Measurements from ENCODE around the gene RAPH1.

GRCh38 chr2:203354966-203355365 lies 180.1 kb downstream of the RAPH1 start:
- TF ChIP-seq CTCF (IDR thresholded peaks at IDR 0.05 in 2 of 3, conservative IDR thresholded peaks at IDR 0.05 in 1 of 3; ENCODE audit: insufficient read depth in 2 of 3, low read depth in 1 of 3, low read length in 3 of 3), result no peak
- no peak for TF ChIP-seq FOSL1 (tag; conservative IDR thresholded peaks at IDR 0.05)
- no peak for TF ChIP-seq POLR2AphosphoS5 (IDR thresholded peaks at IDR 0.05; ENCODE audit: control insufficient read depth, insufficient read depth, low read depth, low read length)
- no peak for TF ChIP-seq CHD2 (IDR thresholded peaks at IDR 0.05; ENCODE audit: low read depth, low read length)

Data from K562 (cell line).